Esophagus squamous epithelium (tissue), 5 donors: ENCODE data around the gene KRT17. TPM values are rescaled to one million over a fixed set of nuclear protein-coding genes. Genes with fewer than 3 reads are reported as not detected.

Source experiments
- DNase-seq: peaks from one replicate; lab custom pipeline; 2025; lab: John Stamatoyannopoulos, UW
- H3K27ac ChIP-seq, 4 donors: fragments of 200-600 bp; sonication (generic); one replicate each; pipeline ENCODE4 v1.5.1; 2016 to 2019; ENCODE audit warnings: mild to moderate bottlenecking in 1 of 4
- H3K27me3 ChIP-seq, 4 donors: fragments of 200-600 bp; sonication (generic); 1 replicate in 3 of 4; 2 replicates in 1 of 4; pipeline versions ENCODE4 v1.5.1 to v1.6.0; 2017 to 2021; ENCODE audit warnings: antibody characterized with exemption in 1 of 4
- H3K36me3 ChIP-seq, 3 donors: fragments of 200-600 bp; sonication (generic); one replicate each; pipeline ENCODE4 v1.5.1; 2016 to 2019
- H3K4me1 ChIP-seq, 3 donors: fragments of 200-600 bp; sonication (generic); one replicate each; pipeline ENCODE4 v1.5.1; 2017 to 2019
- H3K4me3 ChIP-seq, 4 donors: fragments of 200-600 bp; sonication (generic); 1 replicate in 3 of 4; 2 replicates in 1 of 4; pipeline ENCODE4 v1.5.1; 2016 to 2019; ENCODE audit warnings: mild to moderate bottlenecking in 2 of 4, moderate library complexity in 1 of 4
- H3K9me3 ChIP-seq, 3 donors: fragments of 200-600 bp; sonication (generic); one replicate each; pipeline ENCODE4 v1.5.1; 2016 to 2019
- POLR2A ChIP-seq, 4 donors: fragments of 450-650 bp; IDR thresholded peaks; one replicate each; pipeline ENCODE4 v1.6.1; 2017; ENCODE audit warnings: antibody characterized with exemption in 4 of 4, mild to moderate bottlenecking in 4 of 4, moderate library complexity in 3 of 4
- WGBS, 2 donors: methylation state at CpG; one replicate each; pipeline ENCODE4 v1.1.5; 2018; 5-methylcytosine and 5-hydroxymethylcytosine counted together
- intact Hi-C: fragments of 100-400 bp; cut with DNase I; formaldehyde crosslinking; loops from one replicate; pipeline ENCODE4 v1.15.0; 2022
- total RNA-seq, 4 donors: library from RNA; depleted of rRNA; stranded (reverse); fragments of >200 nt; gene quantifications; one replicate each; pipeline ENCODE4 v1.1.0, GENCODE V29; 2016
- TF ChIP-seq, protein P1 (sequence below), 6 experiments: fragments of 450-650 bp in 4 of 6; fragments of 200-600 bp in 2 of 6; sonication (generic) in 2 of 6; IDR thresholded peaks; one replicate each; pipeline ENCODE4 v1.5.1; 2016 to 2019; ENCODE audit warnings: antibody characterized with exemption in 6 of 6, mild to moderate bottlenecking in 4 of 6, moderate library complexity in 4 of 6
- donor health status: DM: yes; HTN: yes; CAD: no.

The KRT17 gene
- total RNA-seq, 4 donors from 2014 or later = 45.8 to 2,552 (median 75.7) TPM

- Histone ChIP-seq H3K36me3 (no peaks in the 10 kb centered on the region), H3K4me1 (no peaks in the 10 kb centered on the region), H3K27ac (no peak overlapping the region), H3K9me3 (peaks cover 0 to 15% (median 0%) of the 10 kb centered on the region in 3 donors), H3K27me3 (peaks cover 0 to 54% (median 0%) of the 10 kb centered on the region in 4 donors), H3K4me3 (no peak overlapping the region)
- 82 to 90% methylated on average over 2 of the region's 2 CpGs for WGBS, 2 donors
- TF ChIP-seq POLR2A (IDR thresholded peaks at IDR 0.05) = no peak
- TF ChIP-seq, protein P1, sequence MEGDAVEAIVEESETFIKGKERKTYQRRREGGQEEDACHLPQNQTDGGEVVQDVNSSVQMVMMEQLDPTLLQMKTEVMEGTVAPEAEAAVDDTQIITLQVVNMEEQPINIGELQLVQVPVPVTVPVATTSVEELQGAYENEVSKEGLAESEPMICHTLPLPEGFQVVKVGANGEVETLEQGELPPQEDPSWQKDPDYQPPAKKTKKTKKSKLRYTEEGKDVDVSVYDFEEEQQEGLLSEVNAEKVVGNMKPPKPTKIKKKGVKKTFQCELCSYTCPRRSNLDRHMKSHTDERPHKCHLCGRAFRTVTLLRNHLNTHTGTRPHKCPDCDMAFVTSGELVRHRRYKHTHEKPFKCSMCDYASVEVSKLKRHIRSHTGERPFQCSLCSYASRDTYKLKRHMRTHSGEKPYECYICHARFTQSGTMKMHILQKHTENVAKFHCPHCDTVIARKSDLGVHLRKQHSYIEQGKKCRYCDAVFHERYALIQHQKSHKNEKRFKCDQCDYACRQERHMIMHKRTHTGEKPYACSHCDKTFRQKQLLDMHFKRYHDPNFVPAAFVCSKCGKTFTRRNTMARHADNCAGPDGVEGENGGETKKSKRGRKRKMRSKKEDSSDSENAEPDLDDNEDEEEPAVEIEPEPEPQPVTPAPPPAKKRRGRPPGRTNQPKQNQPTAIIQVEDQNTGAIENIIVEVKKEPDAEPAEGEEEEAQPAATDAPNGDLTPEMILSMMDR (IDR thresholded peaks at IDR 0.05) = no peak
- DNase-seq = no peak
- intact Hi-C loops = no loop called here
These were observed 21.9 kb downstream of the KRT17 start for GRCh38 chr17:41602524-41602923.

DNA sequence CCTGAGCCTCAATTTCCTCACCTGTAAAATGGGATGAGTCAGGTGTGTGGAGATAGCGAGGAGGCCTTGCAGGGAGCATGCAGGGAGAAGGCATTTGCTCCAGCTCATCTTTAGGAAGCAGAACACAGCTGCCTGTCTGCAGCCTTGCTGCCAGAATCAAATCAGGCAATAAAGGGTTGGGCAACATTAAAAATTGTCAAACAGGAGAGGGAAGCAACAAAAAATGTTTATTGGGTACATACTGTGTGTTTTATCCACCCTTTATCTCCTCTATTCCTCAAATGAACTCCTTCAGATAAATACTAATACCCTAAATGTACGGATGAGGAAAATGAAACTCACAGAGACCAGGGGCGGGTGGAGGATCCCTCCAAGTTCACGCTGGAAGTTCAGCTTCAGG, 24.1 kb downstream of the KRT17 start:
- no peak for DNase-seq
- Histone ChIP-seq H3K9me3 (no peaks in the 10 kb centered on the region), H3K27ac (no peak overlapping the region), H3K4me1 (peaks cover 0 to 7% (median 2%) of the 10 kb centered on the region in 3 donors), H3K4me3 (no peak overlapping the region), H3K36me3 (no peaks in the 10 kb centered on the region), H3K27me3 (peaks cover 0 to 55% (median 0%) of the 10 kb centered on the region in 4 donors)
- intact Hi-C loops = no loop called here
- 76 to 77% methylated on average over 3 to 4 of the region's 4 CpGs for WGBS, 2 donors
- TF ChIP-seq, protein P1 (IDR thresholded peaks at IDR 0.05) = no peak
- no peak for TF ChIP-seq POLR2A (IDR thresholded peaks at IDR 0.05)

DNA sequence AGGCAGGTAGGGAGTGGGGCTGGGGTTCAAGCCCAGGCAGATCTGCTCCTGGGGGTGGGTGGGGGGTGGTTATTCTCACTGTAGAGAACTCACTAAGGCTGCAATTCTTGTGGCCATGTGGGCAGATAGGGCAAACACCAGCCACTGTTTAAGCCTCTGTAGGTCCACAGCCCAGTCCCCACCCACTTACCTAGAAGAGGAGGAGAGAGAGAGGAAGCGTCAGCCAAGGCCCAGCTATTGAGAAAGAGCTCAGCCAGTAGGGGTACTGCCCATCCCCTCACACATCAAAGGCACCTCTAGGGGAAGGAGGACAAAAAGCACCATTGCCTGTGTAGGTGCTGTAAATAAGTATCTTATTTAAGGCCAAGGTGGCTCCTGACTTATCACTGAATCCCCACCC, 24.7 kb downstream of the KRT17 start:
- Histone ChIP-seq H3K4me1 (peaks cover 0 to 13% (median 4%) of the 10 kb centered on the region in 3 donors), H3K9me3 (no peaks in the 10 kb centered on the region), H3K27me3 (peaks cover 0 to 54% (median 0%) of the 10 kb centered on the region in 4 donors), H3K27ac (no peak overlapping the region), H3K36me3 (no peaks in the 10 kb centered on the region), H3K4me3 (no peak overlapping the region)
- TF ChIP-seq, protein P1 (IDR thresholded peaks at IDR 0.05) = no peak
- TF ChIP-seq POLR2A (IDR thresholded peaks at IDR 0.05) = no peak
- intact Hi-C loops = no loop called here
- DNase-seq = no peak
- 86% methylated on average over 1 of the region's 1 CpG; no CpG with 5 or more reads in 1 of the 2 donors for WGBS, 2 donors

DNA sequence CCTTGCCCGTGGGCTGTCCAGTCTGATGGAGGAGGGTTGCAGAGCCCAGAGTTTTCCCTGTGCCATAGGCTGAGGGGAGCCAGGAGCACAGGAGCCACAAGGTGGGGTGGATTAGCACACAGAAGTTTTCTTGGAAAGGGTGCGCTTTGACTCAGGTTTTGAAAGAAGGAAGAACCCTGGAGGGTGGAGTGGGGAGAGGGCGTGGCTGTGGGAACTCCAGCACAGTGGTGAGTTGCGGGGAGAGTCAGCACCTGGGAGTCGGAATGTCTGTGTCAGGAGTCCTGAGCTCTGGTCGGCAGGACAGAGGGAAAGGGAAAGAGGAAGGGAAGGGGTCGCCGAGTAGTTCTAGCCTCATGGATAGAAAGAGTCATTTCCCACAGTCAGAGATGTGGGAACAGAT, 28.8 kb downstream of the KRT17 start:
- Histone ChIP-seq H3K9me3 (no peaks in the 10 kb centered on the region), H3K27me3 (peaks cover 0 to 56% (median 0%) of the 10 kb centered on the region in 4 donors), H3K27ac (no peak overlapping the region), H3K4me3 (no peak overlapping the region), H3K4me1 (peaks cover 0 to 25% (median 8%) of the 10 kb centered on the region in 3 donors), H3K36me3 (no peaks in the 10 kb centered on the region)
- 41 to 47% methylated on average over 5 to 8 of the region's 8 CpGs for WGBS, 2 donors
- DNase-seq = no peak
- intact Hi-C loops = no loop called here
- no peak for TF ChIP-seq POLR2A (IDR thresholded peaks at IDR 0.05)
- TF ChIP-seq, protein P1 (IDR thresholded peaks at IDR 0.05) = no peak

- intact Hi-C loops = no loop called here
These were observed 29.9 kb downstream of the KRT17 start for GRCh38 chr17:41594363-41594915.

More at GRCh38 chr17:41594363-41594915, 29.9 kb downstream of the KRT17 start:
- Histone ChIP-seq H3K4me3 (no peak overlapping the region), H3K27ac (no peak overlapping the region), H3K9me3 (no peaks in the 10 kb centered on the region), H3K4me1 (peaks cover 0 to 25% (median 8%) of the 10 kb centered on the region in 3 donors), H3K27me3 (peaks cover 0 to 59% (median 0%) of the 10 kb centered on the region in 4 donors), H3K36me3 (no peaks in the 10 kb centered on the region)
- TF ChIP-seq, protein P1 (IDR thresholded peaks at IDR 0.05) = no peak
- TF ChIP-seq POLR2A (IDR thresholded peaks at IDR 0.05) = no peak
- DNase-seq = no peak
- 35 to 54% methylated on average over 3 of the region's 3 CpGs for WGBS, 2 donors
